SU-DHL-6 (cell line): ENCODE data around the gene APC2.

Experiments
- H2AFZ ChIP-seq: fragments of 200-600 bp; sonication (generic); 2 replicates; pipeline ENCODE4 v1.6.1; 2014; ENCODE audit warnings: low read depth, mild to moderate bottlenecking, moderate library complexity, mixed read lengths, antibody characterized with exemption, low read length; ENCODE audit not compliant: severe bottlenecking
- H3F3A ChIP-seq: fragments of 200-600 bp; shearing (Covaris generic); 2 replicates; pipeline ENCODE4 v1.6.0; 2016; ENCODE audit warnings: antibody characterized with exemption, mild to moderate bottlenecking; ENCODE audit not compliant: insufficient read depth
- H3K27ac ChIP-seq: fragments of 200-600 bp; sonication (generic); 2 replicates; pipeline ENCODE4 v1.5.1; 2016; ENCODE audit warnings: low read depth, mild to moderate bottlenecking, low read length, moderate library complexity, mixed read lengths
- H3K27me3 ChIP-seq: fragments of 200-600 bp; sonication (generic), shearing (Covaris generic); 2 replicates; pipeline ENCODE4 v1.6.0; 2014; ENCODE audit warnings: mild to moderate bottlenecking, low read length
- H3K36me3 ChIP-seq: fragments of 200-600 bp; sonication (generic); 2 replicates; pipeline ENCODE4 v1.6.1; 2014; ENCODE audit warnings: mild to moderate bottlenecking, low read length, mixed read lengths
- H3K4me2 ChIP-seq: fragments of 300-600, 200-600 bp; shearing (Covaris generic), sonication (generic); 2 replicates; pipeline ENCODE4 v1.6.0; 2014; ENCODE audit warnings: low read length, low read depth, mild to moderate bottlenecking; ENCODE audit not compliant: poor library complexity, severe bottlenecking
- H3K4me3 ChIP-seq: fragments of 200-600 bp; sonication (generic); 2 replicates; pipeline ENCODE4 v1.5.1; 2014; ENCODE audit warnings: antibody characterized with exemption, low read length, mild to moderate bottlenecking, mixed read lengths; ENCODE audit not compliant: insufficient read depth, poor library complexity, severe bottlenecking
- H3K79me2 ChIP-seq: fragments of 200-600 bp; sonication (generic); 2 replicates; pipeline ENCODE4 v1.6.1; 2014; ENCODE audit warnings: mild to moderate bottlenecking, low read length, moderate library complexity; ENCODE audit not compliant: insufficient read depth
- H3K9ac ChIP-seq: fragments of 200-600 bp; sonication (generic); 2 replicates; pipeline ENCODE4 v1.7.0; 2014; ENCODE audit warnings: mild to moderate bottlenecking, low read length
- H3K9me2 ChIP-seq: fragments of 200-600 bp; sonication (generic); replicated peaks from 2 replicates; pipeline ENCODE4 v1.6.1; 2014; ENCODE audit warnings: low read length; ENCODE audit not compliant: insufficient read depth
- H3K9me3 ChIP-seq: fragments of 200-600 bp; sonication (generic); 2 replicates; pipeline ENCODE4 v1.6.1; 2014; ENCODE audit warnings: low read length, mixed read lengths; ENCODE audit not compliant: insufficient read depth
- H4K20me1 ChIP-seq: fragments of 200-600 bp; sonication (generic); 2 replicates; pipeline ENCODE4 v1.6.1; 2014; ENCODE audit warnings: low read depth, mild to moderate bottlenecking, antibody characterized with exemption, low read length, moderate library complexity, mixed read lengths
- EZH2phosphoT487 ChIP-seq: fragments of 200-600 bp; sonication (generic), shearing (Covaris generic); conservative IDR thresholded peaks from 2 replicates; pipeline ENCODE4 v1.6.1; 2018; ENCODE audit warnings: mild to moderate bottlenecking, antibody characterized with exemption, low read length, moderate library complexity, mixed read lengths
- TF ChIP-seq, protein P1 (sequence below): fragments of 200-600 bp; sonication (generic); IDR thresholded peaks from one replicate; pipeline ENCODE4 v1.5.1; 2017; ENCODE audit warnings: antibody characterized with exemption, mild to moderate bottlenecking, low read length, moderate library complexity; ENCODE audit not compliant: insufficient read depth, poor library complexity, severe bottlenecking

The APC2 gene

DNA sequence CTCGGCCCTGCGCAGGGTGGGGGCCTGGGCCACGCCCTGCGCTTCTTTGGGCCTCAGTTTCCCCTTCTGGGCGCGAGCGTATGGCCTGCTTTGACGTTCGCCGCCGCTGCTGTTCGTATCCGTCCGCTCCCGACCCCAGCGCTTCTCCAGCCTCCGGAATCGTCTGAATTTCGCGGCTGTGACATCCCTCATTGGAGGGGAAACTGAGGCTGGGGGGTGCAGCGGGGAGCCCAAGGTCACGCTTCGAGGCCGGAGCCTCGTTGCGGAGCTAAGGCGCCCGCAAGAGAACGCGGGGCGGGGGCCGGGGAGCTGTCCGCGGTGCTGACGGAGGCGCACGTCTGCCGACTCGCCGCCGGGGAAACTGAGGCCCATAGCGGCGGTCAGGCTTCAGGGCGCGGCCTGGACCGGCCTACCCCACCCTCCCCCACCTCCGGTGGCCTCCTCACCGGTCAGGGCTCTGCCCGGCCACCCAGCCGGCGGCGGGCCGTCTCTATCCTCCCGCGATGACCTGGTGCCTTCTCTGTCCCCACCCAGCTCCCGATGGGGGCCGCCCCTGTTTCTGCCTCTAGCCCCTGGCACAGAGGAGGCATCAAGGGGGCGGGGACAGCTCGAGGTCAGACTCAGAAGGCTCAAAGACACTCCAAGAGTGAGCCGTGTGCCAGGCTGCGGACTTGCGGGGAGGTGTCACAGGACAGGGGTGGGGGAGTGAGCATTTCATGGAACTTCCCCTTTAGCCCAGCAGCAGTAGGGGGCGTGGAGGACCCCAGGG is 3.0 kb upstream of the APC2 start:
- no peak overlapping the region for H3K4me3 ChIP-seq
- no peak overlapping the region for H3K4me2 ChIP-seq
- TF ChIP-seq, protein P1, sequence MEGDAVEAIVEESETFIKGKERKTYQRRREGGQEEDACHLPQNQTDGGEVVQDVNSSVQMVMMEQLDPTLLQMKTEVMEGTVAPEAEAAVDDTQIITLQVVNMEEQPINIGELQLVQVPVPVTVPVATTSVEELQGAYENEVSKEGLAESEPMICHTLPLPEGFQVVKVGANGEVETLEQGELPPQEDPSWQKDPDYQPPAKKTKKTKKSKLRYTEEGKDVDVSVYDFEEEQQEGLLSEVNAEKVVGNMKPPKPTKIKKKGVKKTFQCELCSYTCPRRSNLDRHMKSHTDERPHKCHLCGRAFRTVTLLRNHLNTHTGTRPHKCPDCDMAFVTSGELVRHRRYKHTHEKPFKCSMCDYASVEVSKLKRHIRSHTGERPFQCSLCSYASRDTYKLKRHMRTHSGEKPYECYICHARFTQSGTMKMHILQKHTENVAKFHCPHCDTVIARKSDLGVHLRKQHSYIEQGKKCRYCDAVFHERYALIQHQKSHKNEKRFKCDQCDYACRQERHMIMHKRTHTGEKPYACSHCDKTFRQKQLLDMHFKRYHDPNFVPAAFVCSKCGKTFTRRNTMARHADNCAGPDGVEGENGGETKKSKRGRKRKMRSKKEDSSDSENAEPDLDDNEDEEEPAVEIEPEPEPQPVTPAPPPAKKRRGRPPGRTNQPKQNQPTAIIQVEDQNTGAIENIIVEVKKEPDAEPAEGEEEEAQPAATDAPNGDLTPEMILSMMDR = no peak
- no peak for TF ChIP-seq EZH2phosphoT487
- H3K27me3 ChIP-seq = no peaks in the 10 kb centered on the region
- H3K79me2 ChIP-seq = no peaks in the 10 kb centered on the region
- no peak overlapping the region for H2AFZ ChIP-seq
- H3K36me3 ChIP-seq = no peaks in the 10 kb centered on the region
- no peaks in the 10 kb centered on the region for H3K9me2 ChIP-seq
- no peaks in the 10 kb centered on the region for H3K9me3 ChIP-seq
- no peak overlapping the region for H3K9ac ChIP-seq
- peaks cover 25% of the 10 kb centered on the region for H3F3A ChIP-seq
- no peaks in the 10 kb centered on the region; the same call in 1 of the 2 replicates for H4K20me1 ChIP-seq
- H3K27ac ChIP-seq = no peak overlapping the region

DNA sequence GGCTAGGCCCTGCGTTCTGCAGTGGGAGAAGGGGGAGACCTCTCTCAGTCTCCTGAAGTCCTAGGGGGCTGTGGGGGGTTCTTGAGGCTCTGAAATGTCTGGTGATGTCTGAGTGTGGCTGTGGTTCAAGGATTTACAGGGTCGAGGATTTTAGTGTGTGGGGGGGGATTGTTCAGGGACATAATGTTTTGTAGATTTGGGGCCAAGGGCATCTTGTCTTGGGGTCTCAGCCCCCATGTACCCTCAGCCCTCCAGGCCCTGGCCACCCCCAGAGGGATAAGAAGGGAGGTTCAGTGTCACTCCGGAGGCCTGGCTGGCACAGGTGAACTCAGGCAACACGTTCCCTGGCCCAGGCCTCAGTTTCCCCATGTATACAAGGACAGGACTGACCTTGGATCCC is 2.4 kb upstream of the APC2 start:
- H3F3A ChIP-seq = peaks cover 19% of the 10 kb centered on the region
- no peaks in the 10 kb centered on the region for H3K27me3 ChIP-seq
- no peak overlapping the region for H3K9ac ChIP-seq
- H2AFZ ChIP-seq = no peak overlapping the region
- no peaks in the 10 kb centered on the region for H3K79me2 ChIP-seq
- no peak for TF ChIP-seq EZH2phosphoT487
- TF ChIP-seq, protein P1 = no peak
- no peak overlapping the region for H3K27ac ChIP-seq
- no peaks in the 10 kb centered on the region for H4K20me1 ChIP-seq
- no peaks in the 10 kb centered on the region for H3K36me3 ChIP-seq
- no peaks in the 10 kb centered on the region for H3K9me3 ChIP-seq
- H3K4me3 ChIP-seq = no peak overlapping the region
- H3K9me2 ChIP-seq = no peaks in the 10 kb centered on the region
- H3K4me2 ChIP-seq = no peak overlapping the region

GRCh38 chr19:1447944-1448343 is 2.0 kb upstream of the APC2 start:
- H3K27ac ChIP-seq = no peak overlapping the region
- no peak overlapping the region for H3K4me2 ChIP-seq
- peaks cover 14% of the 10 kb centered on the region for H3F3A ChIP-seq
- no peaks in the 10 kb centered on the region for H3K36me3 ChIP-seq
- H3K4me3 ChIP-seq = no peak overlapping the region
- no peaks in the 10 kb centered on the region for H3K27me3 ChIP-seq
- TF ChIP-seq EZH2phosphoT487 = no peak
- TF ChIP-seq, protein P1 = no peak
- no peaks in the 10 kb centered on the region for H3K79me2 ChIP-seq
- H3K9me2 ChIP-seq = no peaks in the 10 kb centered on the region
- H3K9ac ChIP-seq = no peak overlapping the region
- no peaks in the 10 kb centered on the region for H3K9me3 ChIP-seq
- no peaks in the 10 kb centered on the region for H4K20me1 ChIP-seq
- no peak overlapping the region for H2AFZ ChIP-seq
